NCI-H510A (cell line): ENCODE results near the gene GOPC.

Experiments
- DNase-seq: peaks from one replicate; lab custom pipeline; 2025; lab: John Stamatoyannopoulos, UW

Gene GOPC

DNA sequence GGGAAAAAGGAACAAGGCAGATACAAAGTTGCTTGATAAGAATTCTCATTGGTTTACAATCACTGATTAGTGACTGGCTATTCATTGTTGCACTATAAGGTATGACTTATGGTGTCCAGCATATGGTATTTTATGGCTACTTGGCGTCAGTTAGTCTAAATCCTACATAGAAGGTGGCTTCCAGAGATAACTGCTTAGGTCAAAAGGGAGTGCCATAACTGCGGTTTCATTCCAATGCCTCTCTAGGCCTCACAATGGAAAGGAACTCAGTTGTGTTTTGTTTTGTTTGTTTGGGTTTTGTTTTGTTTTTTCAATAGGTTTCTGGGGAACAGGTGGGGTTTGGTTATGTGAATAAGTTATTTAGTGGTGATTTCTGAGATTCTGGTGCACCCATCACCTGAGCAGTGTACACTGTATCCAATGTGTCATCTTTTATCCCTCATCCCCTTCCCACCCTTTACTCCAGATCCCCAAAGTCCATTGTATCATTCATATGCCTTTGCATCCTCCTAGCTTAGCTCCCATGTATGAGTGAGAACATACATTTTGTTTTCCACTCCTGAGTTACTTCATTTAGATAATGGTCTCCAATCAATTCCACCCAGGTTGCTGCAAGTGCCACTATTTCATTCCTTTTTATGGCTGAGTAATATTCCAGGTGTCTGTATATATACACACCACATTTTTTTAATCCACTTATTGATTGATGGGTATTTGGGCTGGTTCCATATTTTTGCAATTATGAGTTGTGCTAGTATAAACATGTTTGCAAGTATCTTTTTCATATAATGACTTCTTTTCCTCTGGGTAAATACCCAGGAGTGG is 7.0 kb downstream of the GOPC start:
- no peak for DNase-seq

DNA sequence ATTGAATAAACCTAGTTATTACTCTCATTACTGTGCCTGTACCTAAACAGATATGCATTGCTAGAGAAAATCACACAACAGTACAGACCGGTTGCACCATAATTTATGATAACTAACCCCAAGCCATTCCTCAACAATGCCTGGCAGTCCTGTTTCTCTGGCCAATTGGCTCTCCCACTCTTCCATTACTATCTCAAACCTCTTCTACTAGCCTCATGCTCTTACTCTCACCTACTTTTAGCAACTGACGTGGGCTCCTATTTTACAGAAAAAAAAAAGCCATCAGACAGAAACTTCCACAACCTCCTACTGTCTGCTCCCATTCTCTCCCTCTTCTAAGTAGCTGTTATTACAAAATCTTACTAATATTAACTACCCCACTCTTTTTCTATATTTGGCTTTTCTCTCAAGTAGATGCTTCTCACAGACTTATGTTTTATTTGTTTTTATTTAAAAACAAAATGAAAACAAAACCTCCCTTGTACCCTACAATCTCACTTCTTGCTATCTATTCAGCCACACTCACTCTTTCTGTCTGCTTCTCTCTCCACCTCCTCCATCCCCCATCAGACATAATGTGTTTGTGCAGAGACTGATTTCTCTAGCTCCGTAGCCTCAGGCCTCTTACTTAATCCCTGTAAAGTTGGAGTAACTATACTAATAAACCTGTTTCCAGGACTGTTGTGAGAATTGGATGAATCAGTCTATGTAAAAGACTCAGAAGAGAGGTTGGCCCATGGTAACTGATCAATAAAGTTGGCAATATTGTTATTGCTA is 9.1 kb downstream of the GOPC start:
- DNase-seq: no peak

DNA sequence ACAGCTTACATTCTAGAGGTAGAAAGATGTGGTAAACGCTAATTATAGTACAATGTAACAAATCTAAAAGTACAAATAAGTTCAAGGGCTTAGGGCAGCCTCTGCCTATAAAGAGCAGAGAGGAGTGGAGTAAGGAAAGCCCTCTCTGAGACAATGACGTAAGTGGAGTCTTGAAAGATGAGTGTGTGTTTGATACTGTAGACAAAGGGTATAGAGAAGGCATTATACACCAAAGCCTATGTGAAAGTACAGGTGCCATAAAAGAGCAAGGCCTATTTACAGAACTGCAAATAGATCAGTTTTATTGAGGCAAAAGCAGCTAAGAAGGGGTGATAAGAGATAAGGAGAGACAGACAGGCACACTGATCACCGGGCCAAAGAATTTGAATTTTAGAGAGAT is 10.9 kb downstream of the GOPC start:
- DNase-seq: no peak

- no peak for DNase-seq
These were observed 11.9 kb downstream of the GOPC start for GRCh38 chr6:117590447-117590846.

GRCh38 chr6:117585647-117586046 is 16.7 kb downstream of the GOPC start:
- no peak for DNase-seq

DNA sequence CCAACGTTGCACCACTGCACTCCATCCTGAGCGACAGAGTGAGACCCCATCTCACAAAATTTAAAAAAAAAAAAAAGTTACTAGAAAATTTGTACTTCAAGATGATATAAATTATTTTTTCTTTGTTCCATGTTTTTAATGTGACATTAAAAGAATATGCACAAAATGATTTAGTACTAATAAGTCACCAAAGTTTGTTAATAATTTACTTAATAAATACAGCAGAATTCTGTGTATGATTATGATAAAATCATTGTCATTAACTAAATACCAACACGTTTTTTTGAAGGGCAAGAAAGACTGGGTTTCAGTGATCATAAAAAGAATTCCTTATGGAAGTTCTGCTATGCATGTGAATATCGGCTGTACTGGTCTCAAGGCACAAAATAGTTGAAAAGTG is 28.1 kb downstream of the GOPC start:
- no peak for DNase-seq

- no peak for DNase-seq
These were observed 29.2 kb downstream of the GOPC start for GRCh38 chr6:117573006-117573680.

- no peak for DNase-seq
These were observed 33.4 kb downstream of the GOPC start for GRCh38 chr6:117568831-117569410.

- no peak for DNase-seq
These were observed 34.1 kb downstream of the GOPC start for GRCh38 chr6:117568247-117568646.

GRCh38 chr6:117564681-117565080 is 37.6 kb downstream of the GOPC start:
- DNase-seq: no peak

- DNase-seq: no peak
These were observed 41.2 kb downstream of the GOPC start for GRCh38 chr6:117561128-117561527.

DNA sequence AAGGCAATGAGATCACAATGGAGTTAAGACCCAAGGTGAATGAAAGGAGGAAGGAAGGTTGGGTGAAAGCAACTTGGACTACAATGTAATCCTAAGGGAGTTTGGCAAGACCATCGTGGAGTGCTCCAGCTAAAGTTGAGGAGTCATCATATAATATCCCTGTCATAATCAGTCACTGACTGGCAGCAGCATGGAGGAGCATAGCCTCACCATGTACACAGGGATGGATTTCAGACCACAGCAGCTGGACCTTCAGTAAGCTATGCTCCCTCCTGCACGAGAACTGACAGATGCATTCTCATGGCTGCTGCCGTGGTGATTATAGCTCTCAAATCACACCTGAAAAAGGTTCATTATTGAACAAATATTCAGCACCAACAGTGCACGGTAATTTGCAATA is 43.0 kb downstream of the GOPC start:
- DNase-seq: no peak

DNA sequence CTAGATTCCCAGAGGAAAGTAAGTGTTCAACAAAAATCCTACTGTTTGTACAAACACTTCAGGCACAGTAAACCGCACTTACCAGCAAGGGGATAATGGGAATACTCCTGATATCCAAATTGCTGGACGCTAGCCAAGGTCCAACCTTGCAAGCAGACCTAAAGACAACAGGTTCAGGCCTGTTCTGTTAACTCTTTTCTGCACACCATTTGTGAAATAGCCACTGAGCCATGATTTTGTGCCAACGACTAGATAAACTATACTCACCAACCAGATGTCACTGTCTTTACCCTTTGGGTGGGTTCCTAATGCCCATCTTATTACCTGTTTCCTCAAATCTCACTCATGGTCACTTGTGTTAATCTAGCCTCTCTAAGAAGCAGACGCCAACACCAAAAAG is 43.5 kb downstream of the GOPC start:
- DNase-seq: no peak

GRCh38 chr6:117557951-117558350 is 44.4 kb downstream of the GOPC start:
- DNase-seq: no peak

DNA sequence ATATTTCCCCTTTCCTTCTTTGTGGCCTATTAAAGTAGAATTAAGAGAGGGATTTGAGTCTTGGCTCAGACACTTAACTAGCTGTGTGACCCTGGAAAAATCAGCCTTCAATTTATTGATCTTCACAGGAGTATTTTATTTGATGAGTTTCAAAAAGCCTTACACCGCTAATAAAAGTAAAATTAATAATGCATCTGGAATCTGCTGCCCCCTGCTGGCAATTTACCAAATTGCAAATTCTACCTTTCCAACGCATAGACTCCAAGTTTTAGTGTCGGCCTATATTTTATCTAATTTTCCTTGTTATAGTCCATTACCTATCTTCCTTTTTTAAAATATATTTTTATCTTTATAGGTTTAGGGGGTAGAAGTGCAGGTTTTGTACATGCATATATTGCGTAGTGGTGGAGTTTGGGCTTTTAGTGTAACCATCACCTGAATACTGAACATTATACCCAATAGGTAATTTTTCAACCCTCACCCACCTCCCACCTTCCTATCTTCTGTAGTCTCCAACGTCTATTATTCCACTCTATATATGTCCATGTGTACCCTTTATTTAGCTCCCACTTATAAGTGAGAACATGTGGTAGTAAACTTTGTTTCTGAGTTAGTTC is 46.3 kb downstream of the GOPC start:
- no peak for DNase-seq

DNA sequence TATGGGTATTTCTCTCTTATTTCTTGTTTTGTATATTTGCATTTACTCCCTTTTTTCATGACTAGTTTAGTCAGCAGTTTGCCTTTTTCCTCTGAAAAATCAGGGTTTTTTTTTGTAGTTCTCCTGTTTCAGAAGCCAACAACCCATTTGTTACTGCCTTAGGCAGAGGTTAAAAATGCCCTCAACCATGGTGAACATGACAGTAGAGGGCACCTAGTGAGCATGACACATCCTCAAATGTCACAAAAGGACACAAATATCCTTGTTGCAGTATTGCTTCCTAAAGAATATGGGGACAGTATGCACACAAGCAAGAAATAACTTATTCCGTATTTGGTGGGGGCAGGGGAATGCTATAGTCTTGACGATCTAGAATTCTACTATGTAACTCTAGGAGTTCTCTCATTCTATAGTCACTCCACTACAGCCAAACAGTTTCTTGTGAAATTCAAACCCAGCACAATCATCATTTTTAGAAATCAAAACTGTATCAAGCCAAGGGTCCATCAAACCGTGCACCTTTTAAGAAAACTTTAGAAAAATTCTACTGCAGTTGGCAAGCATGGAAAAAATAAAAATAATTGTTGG is 47.0 kb downstream of the GOPC start:
- DNase-seq: no peak

GRCh38 chr6:117553142-117553541 is 49.2 kb downstream of the GOPC start:
- DNase-seq: no peak

DNA sequence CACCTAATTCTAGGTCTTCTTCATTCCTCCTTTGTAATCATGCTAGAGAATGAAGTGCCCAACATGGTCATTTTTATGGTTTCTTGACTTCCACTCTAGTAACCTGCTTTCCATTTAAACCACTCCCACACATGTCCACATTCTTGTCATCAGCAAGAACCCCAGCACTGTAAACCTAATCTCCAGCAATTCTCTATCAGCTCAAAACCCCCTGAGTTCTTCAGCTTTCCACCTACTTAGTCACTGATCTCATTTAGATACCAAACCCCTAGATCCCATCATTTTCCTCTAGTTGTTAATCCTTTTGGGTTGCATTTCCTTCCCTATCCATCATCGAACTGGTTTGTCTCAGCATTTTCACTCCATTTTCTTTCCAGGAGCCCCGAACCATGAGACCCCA is 49.7 kb downstream of the GOPC start:
- DNase-seq: no peak

- no peak for DNase-seq
These were observed 51.6 kb downstream of the GOPC start for GRCh38 chr6:117550618-117551242.

DNA sequence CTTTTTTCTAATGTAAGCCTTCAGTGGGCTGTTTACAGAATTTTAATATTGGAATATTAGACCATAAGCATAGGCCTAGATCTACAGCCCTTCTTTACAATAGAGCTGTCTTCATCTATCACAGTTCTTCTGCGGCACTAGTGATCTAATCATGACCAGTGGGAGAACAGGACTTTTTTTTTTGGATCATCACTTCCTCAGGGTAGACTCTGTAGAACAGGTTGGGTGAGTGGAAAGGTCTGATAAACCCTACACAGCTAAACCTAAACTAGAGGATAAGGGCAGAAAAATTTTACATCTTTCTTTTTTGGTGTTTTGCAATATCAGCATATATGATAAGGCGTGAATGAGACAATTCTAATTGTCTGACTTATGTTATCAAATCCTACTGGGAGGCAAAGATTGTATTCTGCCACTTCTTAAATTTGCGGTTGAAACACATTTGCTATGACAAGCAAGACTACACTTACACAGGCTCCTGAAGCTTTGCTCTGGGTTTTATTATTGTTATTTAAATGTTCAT is 52.2 kb downstream of the GOPC start:
- DNase-seq: no peak

- no peak for DNase-seq
These were observed 52.7 kb downstream of the GOPC start for GRCh38 chr6:117549611-117550010.
